ENCODE results near the gene C21orf58. TPM values are rescaled to one million over a fixed set of nuclear protein-coding genes. Genes with fewer than 3 reads are reported as not detected.
"Not testable (repeated sequence)": the region's sequence is repeated elsewhere in the genome, so short reads cannot be mapped to it uniquely, and the experiment has no call there.

The C21orf58 gene
- total RNA-seq (2022) (23.4 and 28.2 TPM in 2 replicates), Bru-seq, nascent RNA (percentile 65 among the genes with signal in this experiment), BruChase-seq, experiment 1, labeled RNA remaining after a 6-hour chase (percentile 67 among the genes with signal in this experiment), BruChase-seq, experiment 2, labeled RNA remaining after a 2-hour chase (percentile 75 among the genes with signal in this experiment)
- long read RNA-seq, partial matches to known transcripts: 1 of 11 reads
- long read RNA-seq, other reads (novel, unspliced or antisense): 10 of 11 reads

DNA sequence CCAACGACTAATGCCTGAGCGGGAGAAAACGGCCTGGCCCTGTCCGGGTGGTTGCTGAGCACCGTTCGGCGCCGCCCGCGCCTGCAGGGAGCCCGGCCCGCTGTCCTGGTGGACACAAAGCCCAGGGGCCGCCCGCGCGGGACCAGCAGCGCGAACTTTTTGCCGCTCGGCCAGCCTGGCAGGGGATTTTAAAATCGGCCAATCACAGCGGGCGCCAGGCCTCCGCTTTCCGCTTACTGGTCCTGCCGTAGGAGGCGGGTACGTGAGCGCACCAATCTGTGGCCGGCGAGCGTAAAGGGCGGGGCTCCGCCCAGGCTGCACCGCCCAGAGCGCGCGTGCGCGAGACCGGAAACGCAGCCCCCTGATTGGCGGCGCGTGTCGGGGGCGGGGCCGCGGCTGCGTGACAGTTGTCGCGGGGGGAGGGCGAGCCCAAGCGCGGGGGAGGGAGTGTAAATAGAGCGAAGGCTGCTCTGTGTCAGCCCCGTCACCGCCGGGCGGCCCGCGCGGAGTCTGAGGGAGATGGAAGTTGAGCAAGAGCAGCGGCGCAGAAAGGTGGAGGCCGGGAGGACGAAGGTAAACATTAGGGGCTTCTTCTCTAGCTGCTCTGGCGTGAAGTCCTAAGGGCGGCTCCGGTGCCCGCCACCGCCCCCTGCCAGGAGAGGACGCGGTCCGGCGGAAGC lies at the start of gene C21orf58, which contains the start of gene PCNT:
Gene C21orf58 (minus strand): TSS at position 161 of the 680 bp plus-strand sequence. CDS start 1,132 bp downstream, outside the sequence.
Gene PCNT (plus strand): TSS at position 447 of the 680 bp plus-strand sequence. CDS start 73 bp downstream, at position 520.
- Mint-ChIP-seq H3K27ac (ENCODE audit: unreplicated experiment) (peak within 1 kb of the TSS; percentile 83), H3K9me3 (ENCODE audit: low read depth, unreplicated experiment) (no peaks in the 10 kb centered on the region), H3K36me3 (ENCODE audit: insufficient read depth, unreplicated experiment) (peaks cover 66% of the 10 kb centered on the region), H3K27me3 (ENCODE audit: unreplicated experiment) (no peaks in the 10 kb centered on the region), H3K4me1 (ENCODE audit: low read depth, unreplicated experiment) (peaks cover 27% of the 10 kb centered on the region), H3K4me3 (ENCODE audit: low read depth, unreplicated experiment) (peak within 1 kb of the TSS; percentile 81)
- CTCF ChIA-PET: no interaction called here
- intact Hi-C loops (cut with micrococcal nuclease; ENCODE audit: unreplicated experiment): no loop called here
- no TSS peak for BruUV-seq (replicated peaks)
- peak; percentile 95 for DNase-seq
- TF ChIP-seq, protein P1, sequence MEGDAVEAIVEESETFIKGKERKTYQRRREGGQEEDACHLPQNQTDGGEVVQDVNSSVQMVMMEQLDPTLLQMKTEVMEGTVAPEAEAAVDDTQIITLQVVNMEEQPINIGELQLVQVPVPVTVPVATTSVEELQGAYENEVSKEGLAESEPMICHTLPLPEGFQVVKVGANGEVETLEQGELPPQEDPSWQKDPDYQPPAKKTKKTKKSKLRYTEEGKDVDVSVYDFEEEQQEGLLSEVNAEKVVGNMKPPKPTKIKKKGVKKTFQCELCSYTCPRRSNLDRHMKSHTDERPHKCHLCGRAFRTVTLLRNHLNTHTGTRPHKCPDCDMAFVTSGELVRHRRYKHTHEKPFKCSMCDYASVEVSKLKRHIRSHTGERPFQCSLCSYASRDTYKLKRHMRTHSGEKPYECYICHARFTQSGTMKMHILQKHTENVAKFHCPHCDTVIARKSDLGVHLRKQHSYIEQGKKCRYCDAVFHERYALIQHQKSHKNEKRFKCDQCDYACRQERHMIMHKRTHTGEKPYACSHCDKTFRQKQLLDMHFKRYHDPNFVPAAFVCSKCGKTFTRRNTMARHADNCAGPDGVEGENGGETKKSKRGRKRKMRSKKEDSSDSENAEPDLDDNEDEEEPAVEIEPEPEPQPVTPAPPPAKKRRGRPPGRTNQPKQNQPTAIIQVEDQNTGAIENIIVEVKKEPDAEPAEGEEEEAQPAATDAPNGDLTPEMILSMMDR (IDR thresholded peaks at IDR 0.05; ENCODE audit: unreplicated experiment): no peak

DNA sequence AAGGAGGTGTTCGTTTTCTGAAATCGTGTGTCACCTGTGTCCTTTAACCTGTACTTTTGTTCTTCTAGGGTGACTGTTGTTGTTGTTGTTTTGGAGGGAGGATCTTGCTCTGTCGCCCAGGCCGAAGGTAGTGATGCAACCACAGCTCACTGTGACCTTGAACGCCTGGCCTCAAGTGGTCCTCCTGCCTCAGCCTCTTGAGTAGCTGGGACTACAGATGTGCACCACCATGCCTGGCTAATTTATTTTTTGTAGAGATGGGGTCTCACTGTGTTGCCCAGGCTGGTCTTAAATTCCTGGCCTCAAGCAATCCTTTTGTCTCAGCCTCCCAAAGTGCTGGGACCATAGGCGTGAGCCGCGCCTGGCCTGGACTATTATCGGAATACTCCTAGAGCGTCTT lies 49.3 kb upstream of the C21orf58 start:
- H3K27ac Mint-ChIP-seq (ENCODE audit: unreplicated experiment); BruUV-seq (replicated peaks); CTCF ChIA-PET; H3K4me3 Mint-ChIP-seq (ENCODE audit: low read depth, unreplicated experiment); DNase-seq; H3K9me3 Mint-ChIP-seq (ENCODE audit: low read depth, unreplicated experiment); H3K4me1 Mint-ChIP-seq (ENCODE audit: low read depth, unreplicated experiment); H3K27me3 Mint-ChIP-seq (ENCODE audit: unreplicated experiment); intact Hi-C loops (cut with micrococcal nuclease; ENCODE audit: unreplicated experiment); H3K36me3 Mint-ChIP-seq (ENCODE audit: insufficient read depth, unreplicated experiment): not testable (repeated sequence)

DNA sequence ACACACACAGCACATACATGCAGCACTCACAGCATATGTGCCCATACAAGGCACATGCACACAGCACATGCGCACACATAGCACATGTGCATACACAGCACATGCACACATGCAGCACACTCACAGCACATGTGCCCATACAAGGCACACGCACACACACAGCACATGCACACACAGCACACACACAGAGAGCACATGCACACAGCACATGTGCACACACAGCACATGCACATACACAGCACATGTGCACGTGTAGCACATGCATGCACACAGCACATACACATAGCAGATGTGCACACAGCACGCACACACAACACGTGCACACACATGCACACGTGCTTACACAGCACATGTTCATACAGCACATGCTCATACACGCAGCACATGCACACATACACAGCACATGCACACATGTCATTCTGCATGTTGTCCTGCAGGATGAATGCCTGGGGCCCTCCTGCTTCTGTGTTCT lies 48.4 kb upstream of the C21orf58 start:
- H3K4me3 Mint-ChIP-seq (ENCODE audit: low read depth, unreplicated experiment): no peak overlapping the region
- no peaks in the 10 kb centered on the region for H3K27me3 Mint-ChIP-seq (ENCODE audit: unreplicated experiment)
- intact Hi-C loops (cut with micrococcal nuclease; ENCODE audit: unreplicated experiment): no loop called here
- H3K36me3 Mint-ChIP-seq (ENCODE audit: insufficient read depth, unreplicated experiment): peaks cover 5% of the 10 kb centered on the region
- H3K4me1 Mint-ChIP-seq (ENCODE audit: low read depth, unreplicated experiment): no peaks in the 10 kb centered on the region
- no peak overlapping the region for H3K27ac Mint-ChIP-seq (ENCODE audit: unreplicated experiment)
- BruUV-seq (replicated peaks): no TSS peak
- no peak for DNase-seq
- CTCF ChIA-PET: no interaction called here
- no peaks in the 10 kb centered on the region for H3K9me3 Mint-ChIP-seq (ENCODE audit: low read depth, unreplicated experiment)
- TF ChIP-seq, protein P1 (IDR thresholded peaks at IDR 0.05; ENCODE audit: unreplicated experiment): no peak

DNA sequence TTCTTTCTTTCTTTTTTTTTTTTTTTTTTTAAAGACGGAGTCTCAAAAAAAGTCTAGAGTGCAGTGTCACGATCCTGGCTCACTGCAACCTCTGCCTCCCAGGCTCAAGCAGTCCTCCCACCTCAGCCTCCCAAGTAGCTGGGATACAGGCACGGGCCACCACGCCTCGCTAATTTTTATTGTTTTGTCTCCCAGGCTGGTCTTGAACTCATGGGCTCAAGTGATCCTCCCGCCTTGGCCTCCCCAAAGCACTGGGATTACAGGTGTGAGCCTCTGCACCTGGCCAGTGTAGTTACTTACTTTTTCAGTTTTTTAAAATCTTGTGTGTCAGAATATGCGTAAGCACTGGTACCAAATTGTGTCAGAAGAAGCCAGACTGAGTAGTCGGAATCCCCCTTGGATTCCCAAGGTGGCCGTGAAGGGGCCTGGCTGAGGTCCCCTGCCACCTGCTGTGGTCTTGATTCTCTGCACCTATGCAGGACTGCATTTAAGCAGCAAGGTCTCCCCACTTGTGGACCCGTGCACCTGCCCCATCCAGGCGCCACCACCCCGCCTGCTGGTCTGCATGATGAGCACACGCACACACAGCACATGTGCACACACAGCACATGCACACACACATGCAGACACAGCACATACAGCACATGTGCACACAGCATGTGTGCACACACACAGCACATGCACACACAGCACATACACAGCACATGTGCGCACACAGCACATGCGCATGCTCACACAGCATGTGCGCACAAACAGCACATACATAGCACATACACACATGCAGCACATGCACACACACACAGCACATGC lies 47.7 kb upstream of the C21orf58 start:
- Mint-ChIP-seq H3K27me3 (ENCODE audit: unreplicated experiment) (no peaks in the 10 kb centered on the region), H3K9me3 (ENCODE audit: low read depth, unreplicated experiment) (no peaks in the 10 kb centered on the region), H3K4me1 (ENCODE audit: low read depth, unreplicated experiment) (no peaks in the 10 kb centered on the region), H3K27ac (ENCODE audit: unreplicated experiment) (no peak overlapping the region), H3K36me3 (ENCODE audit: insufficient read depth, unreplicated experiment) (peaks cover 10% of the 10 kb centered on the region), H3K4me3 (ENCODE audit: low read depth, unreplicated experiment) (no peak overlapping the region)
- CTCF ChIA-PET: no interaction called here
- TF ChIP-seq, protein P1 (IDR thresholded peaks at IDR 0.05; ENCODE audit: unreplicated experiment): no peak
- no peak for DNase-seq
- intact Hi-C loops (cut with micrococcal nuclease; ENCODE audit: unreplicated experiment): no loop called here
- BruUV-seq (replicated peaks): no TSS peak

Data from Calu3 (cell line).